Esophagus squamous epithelium (tissue), 4 donors: Measurements from ENCODE around the gene PHTF2.

Source experiments
- POLR2A ChIP-seq, 4 donors: fragments of 450-650 bp; IDR thresholded peaks; one replicate each; pipeline ENCODE4 v1.6.1; 2017; ENCODE audit warnings: antibody characterized with exemption in 4 of 4, mild to moderate bottlenecking in 4 of 4, moderate library complexity in 3 of 4
- TF ChIP-seq, protein P1 (sequence below), 6 experiments: fragments of 450-650 bp in 4 of 6; fragments of 200-600 bp in 2 of 6; sonication (generic) in 2 of 6; IDR thresholded peaks; one replicate each; pipeline ENCODE4 v1.5.1; 2016 to 2019; ENCODE audit warnings: antibody characterized with exemption in 6 of 6, mild to moderate bottlenecking in 4 of 6, moderate library complexity in 4 of 6

DNA sequence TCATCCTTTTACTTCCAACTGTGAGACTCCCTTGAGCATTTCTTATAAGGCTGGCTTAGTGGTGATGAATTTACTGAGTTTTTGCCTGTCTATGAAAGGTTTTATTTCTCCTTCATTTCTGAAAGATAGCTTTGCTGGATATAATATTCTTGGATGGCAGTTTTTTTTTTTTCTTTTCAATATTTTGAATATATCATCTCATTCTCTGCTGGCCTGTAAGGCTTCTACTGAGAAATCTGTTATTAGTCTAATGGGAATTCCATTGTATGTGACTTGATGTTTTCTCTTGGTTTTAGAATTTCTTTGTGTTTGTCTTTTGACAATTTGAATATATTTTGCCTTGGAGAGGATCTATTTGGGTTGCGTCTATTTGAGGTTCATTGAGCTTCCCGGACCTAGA lies 22.4 kb downstream of the PHTF2 start:
- TF ChIP-seq, protein P1, sequence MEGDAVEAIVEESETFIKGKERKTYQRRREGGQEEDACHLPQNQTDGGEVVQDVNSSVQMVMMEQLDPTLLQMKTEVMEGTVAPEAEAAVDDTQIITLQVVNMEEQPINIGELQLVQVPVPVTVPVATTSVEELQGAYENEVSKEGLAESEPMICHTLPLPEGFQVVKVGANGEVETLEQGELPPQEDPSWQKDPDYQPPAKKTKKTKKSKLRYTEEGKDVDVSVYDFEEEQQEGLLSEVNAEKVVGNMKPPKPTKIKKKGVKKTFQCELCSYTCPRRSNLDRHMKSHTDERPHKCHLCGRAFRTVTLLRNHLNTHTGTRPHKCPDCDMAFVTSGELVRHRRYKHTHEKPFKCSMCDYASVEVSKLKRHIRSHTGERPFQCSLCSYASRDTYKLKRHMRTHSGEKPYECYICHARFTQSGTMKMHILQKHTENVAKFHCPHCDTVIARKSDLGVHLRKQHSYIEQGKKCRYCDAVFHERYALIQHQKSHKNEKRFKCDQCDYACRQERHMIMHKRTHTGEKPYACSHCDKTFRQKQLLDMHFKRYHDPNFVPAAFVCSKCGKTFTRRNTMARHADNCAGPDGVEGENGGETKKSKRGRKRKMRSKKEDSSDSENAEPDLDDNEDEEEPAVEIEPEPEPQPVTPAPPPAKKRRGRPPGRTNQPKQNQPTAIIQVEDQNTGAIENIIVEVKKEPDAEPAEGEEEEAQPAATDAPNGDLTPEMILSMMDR (IDR thresholded peaks at IDR 0.05), result no peak
- no peak for TF ChIP-seq POLR2A (IDR thresholded peaks at IDR 0.05)
